Inflammatory macrophage treated with lipopolysaccharide for 1 hour (primary cell): Measurements from ENCODE around the gene JPH2.

Experiments
- DNase-seq, 2 donors: peaks; one replicate each; pipeline ENCODE4 v3.0.0-alpha.2; 2020 to 2022

JPH2 gene

GRCh38 chr20:44187772-44188709 is 1.1 kb upstream of the JPH2 start:
- DNase-seq: no peak

DNA sequence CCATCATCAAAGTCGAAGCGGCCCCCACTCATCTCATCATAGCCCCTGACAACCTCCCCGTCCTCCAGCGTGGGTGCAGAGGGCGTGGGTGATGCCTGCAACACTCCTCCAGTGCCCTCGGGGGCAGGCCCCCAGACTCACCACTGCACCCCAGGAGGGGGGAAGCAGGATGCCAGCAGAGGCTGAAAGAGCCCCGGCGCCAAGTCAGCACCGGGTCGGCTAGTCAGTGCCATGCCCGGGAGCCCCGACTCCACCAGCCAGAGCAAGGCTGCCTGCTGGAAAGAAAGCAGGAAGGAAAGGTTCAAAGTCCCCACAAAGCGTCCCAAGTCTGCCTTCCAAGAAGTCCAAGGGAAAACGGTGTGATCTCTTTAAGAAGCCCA is 324 bp downstream of the JPH2 start:
- no peak for DNase-seq

DNA sequence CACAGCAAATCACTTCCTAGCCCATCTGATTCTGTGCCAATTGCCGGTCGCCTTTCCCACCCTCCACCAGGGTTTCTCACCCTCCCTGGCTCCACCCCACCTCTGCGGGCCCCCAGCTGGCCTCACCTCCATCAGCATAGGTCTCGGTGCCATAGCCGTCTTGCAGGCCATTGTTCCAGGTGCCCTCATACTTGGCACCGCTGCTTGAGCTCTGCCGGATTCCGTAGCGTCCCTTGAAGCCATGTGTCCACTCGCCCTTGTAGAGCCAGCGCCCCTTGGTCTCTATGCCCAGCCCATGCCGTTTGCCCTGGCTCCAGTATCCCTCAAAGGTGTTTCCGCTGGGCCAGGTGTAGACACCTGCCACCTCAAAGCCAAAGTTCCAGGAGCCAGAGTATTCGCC is 787 bp downstream of the JPH2 start:
- no peak for DNase-seq

GRCh38 chr20:44185574-44185973 is 1.4 kb downstream of the JPH2 start:
- DNase-seq: no peak

GRCh38 chr20:44183282-44183681 is 3.7 kb downstream of the JPH2 start:
- DNase-seq: no peak

- DNase-seq: no peak
Measured at GRCh38 chr20:44182863-44183262, 4.1 kb downstream of the JPH2 start.

DNA sequence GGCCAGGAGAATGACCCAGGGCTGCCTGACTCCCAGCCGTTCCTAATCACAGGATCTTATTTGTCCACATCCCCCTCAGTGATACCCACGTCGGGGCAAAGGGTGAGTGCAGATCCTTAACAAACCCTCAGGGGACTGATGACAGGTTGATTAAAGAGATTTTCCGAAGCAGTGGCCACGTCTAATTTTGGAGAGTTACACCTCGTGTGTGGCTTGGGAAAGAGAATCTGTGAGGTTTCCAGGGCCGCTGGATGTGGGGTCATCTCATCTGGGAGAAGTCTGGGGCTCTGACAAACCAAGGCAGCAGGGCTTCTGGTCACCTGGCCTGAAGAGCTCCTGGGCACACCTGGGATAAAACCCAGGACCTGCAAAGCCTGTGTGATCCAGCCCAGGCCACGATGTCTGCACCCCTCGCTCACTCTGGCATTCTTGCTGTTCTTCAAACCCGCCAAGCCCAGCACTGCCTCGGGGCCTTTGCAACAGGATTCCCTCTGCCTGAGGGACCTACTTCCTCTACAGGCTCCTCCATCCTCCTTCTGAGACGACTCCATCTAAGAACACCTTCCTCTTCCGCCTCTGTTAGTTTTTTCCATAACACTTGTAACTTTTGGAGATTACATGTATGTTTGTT is 4.7 kb downstream of the JPH2 start:
- no peak for DNase-seq

DNA sequence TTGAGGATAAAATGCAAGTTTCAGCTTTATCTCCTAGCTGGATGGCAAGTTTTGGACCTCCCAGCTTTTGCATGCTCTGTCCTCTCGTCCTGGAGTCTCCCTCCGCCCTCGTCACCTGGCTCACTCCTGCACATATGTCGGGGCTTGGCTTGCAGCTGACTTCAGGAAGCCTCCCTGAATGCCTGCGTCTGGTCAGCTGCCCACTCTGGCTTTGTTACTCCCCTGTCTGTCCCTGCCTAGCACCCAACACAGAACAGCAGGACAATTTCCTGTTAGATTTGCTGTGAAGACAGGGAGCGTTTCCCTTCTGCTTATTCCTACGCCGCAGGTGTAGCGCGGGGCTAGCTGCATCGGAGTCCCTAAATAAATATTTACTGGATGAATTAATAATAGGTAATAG is 5.4 kb downstream of the JPH2 start:
- no peak for DNase-seq

DNA sequence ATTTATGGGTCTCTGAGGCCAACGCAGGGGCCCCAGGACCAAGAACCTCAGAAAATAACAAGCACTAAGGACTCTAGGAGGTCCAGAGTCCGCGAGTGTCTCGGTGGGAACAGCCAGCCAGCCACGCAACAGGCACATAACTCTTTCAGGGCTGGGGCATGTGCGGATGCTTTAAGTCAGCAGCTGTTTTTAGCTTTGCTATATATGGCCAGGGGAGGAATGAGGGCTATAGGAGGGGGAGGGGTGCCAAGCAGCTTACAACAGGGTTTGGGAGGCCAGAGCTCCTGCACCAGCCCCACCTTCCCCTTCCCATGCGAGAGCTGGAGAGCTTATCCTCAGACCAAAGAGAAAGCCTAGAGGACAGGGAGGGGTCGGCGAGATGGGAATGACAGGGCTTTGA is 6.2 kb downstream of the JPH2 start:
- no peak for DNase-seq

DNA sequence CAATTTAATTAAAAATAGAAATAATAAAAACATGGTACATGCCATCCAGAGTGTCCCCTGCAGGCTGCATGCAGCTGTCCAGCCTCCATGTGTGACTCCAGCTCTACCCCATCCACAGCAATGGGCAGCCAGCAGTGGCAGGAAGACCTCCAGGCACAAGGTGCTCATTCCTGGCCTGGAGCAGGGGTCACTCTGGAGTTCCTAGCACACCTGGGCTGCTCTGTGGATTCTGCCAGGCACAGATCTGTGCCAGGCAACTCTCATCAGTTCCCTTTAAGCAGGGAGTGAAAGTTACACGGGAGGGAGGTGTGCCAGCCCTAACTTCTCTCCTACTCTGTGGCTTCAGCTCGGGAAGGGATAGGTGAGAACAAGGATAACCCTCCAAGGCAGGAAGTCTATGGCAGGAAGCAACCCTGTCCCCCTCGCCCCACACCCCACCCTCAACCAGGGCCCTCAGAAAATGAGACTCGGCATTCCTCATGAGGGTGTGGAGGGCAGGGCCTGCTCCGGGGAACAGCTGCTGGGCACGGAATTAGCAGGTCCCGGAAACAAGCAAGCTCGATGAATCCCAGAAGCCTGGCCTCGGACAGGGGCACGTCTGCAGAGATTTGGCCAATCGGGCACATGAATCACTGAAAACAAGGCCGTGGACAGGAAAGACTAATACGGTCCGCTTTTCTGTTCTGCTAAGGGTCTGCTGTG is 10.0 kb downstream of the JPH2 start:
- no peak for DNase-seq

- no peak for DNase-seq
Measured at GRCh38 chr20:44174996-44175765, 11.8 kb downstream of the JPH2 start.

- DNase-seq: no peak
Measured at GRCh38 chr20:44173846-44174245, 13.1 kb downstream of the JPH2 start.

DNA sequence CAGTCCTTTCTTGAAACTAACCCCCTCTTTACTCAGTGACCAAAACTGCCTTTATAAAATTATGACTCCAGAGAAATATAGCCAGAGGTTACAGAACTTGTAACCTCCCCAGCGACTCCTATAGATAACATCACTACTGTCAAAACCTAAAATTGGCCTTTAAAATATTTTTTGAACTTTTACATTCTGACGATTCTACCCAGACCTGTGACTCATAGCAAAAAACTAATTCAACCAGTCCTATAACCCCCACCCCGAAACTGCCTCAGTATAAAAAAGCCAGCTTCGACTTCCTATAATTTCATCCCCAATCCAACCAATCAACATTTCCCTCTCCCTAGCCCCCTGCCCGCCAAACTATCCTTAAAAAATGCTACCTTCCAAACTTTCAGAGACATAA is 13.9 kb downstream of the JPH2 start:
- no peak for DNase-seq

- DNase-seq: no peak
Measured at GRCh38 chr20:44172572-44172950, 14.4 kb downstream of the JPH2 start.

DNA sequence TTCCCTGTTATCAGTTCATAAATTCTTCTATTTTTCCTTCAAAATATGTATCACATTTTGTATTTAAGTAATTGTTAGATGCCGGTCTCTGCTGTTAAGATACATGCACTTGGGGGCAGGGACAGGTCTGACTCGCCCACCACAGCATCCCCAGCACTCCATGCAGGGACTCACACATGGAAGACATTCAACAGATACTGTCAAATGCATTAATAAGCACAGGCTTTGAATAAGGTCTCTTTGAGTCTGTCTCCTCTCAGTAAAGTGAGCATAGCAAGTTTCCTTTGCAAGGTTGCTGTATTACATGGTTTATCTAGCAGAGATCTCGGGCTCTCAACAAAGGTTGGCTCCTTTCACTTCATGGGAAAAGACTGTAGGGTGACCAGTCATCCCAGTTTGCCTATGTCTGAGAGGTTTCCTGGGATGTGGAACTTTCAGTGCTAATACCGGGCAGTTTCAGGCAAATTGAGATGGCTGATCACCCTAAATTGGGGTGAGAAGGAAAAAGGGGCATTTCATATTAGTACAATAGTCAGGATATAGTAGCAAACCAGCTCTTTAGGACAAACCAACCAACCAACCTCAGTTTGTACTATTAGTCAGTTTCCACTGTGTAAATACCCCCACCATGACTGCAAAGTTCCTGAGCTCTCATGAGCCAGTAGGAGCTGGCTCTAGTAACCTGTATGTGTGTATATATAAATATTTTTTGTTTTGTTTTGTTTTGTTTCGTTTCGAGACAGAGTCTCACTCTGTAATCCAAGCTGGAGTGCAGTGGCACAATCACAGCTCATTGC is 15.0 kb downstream of the JPH2 start:
- DNase-seq: no peak

- DNase-seq: no peak
Measured at GRCh38 chr20:44170816-44171410, 16.1 kb downstream of the JPH2 start.

DNA sequence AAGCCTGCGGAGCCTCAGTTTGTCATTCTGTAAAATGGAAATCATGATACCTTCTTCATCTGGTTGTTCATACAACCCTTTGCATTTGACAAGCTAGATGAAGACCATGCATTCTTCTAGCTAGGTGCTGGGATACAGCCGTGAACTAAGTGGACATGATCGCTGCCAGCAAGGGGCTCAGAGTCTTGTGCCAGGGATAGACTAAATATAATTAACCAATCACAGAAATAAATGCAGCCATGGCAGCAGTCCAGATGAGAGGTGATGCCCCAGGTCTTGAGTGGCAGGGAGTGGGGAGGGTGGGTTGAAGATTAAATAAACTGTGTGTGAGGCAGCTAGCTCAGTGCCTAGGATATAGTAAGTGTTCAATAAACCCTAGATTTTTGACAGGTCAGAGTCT is 19.3 kb downstream of the JPH2 start:
- no peak for DNase-seq

DNA sequence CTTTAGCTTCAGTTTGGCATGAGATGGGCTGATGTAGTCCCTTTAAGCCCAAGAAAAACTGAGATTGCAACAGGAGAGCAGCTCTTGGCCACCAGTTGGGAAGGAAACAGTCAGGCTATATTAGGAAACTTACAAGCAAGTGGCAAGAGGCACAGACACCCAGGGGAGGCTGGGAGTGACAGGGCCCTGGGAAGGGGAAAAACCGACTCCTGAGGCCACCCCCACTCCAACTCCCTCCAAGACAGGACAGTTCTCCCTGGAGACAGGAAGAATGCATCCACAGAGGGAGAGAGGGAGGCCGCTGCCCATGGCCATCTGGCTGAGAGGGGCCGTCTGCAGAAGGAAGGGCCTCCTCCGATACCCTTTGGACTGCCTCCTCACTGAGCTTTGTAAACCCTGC is 20.5 kb downstream of the JPH2 start:
- DNase-seq: no peak

- no peak for DNase-seq
Measured at GRCh38 chr20:44166008-44166407, 21.0 kb downstream of the JPH2 start.

DNA sequence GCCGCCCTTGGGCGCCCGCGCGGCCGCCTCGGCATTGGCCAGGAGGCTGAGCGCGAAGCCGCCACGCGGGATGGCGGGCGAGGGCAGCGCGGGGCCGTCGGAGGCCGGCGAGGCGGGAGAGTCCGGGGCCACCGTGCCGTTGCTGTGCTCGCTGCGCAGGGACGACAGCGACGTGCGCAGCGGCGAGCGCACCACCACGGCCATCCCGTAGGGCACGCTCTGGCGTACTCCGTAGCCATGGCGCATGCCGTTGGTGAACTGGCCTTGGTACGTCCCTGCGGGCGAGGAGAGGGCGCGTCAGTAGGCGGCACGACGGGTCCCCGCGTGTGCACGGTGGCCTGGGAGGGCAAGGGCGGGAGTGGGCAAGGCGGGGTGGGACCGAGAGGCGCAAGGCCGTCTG is 26.9 kb downstream of the JPH2 start:
- DNase-seq: no peak

DNA sequence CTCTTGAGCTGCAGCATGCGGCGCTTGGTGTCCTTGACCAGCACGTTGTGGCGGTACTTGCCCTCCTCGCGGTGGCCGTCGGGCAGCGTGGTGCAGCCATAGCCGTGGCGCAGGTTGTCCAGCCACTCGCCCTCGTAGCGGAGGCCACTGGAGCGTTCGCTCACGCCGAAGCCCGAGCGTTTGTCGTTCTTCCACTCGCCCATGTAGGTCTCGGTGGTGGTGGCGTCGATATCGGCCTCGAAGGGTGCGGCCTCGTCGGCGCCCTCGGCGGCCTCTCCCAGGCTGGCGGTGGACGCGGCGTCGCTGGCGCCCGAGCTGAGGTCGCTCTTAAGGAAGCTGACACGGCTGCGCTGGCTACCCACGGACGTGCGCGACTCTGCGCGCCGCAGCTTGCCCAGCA is 27.3 kb downstream of the JPH2 start:
- no peak for DNase-seq

DNA sequence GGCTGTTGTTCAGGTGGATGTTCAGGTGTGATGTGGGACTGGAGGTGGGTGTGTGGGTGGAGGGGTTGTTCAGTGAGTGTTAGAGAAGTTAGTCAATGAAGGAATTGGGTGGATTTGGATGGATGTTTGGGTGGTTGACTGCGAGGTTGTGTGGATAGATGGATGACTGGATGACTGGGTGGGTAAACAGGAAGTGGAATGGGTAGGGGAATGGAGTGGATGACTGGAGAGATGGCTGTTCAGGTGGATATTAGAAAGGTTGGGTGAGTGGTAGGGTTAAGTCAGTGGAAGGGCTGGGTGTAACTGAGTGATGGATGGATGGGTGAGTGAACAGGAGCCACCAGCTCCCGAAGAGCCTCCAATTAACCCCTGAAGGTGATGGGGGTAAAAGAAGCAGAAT is 27.9 kb downstream of the JPH2 start:
- DNase-seq: no peak
